BE2C (cell line): ENCODE results near the gene JDP2.

Experiments
- DNase-seq: peaks from one replicate; pipeline ENCODE4 v3.0.0-alpha.2; 2020
- H3K27me3 ChIP-seq: fragments of 250-450 bp; sonication (Bioruptor Pico); 2 replicates; pipeline ENCODE4 v1.5.1; 2020; ENCODE audit warnings: mild to moderate bottlenecking
- H3K36me3 ChIP-seq: fragments of 250-450 bp; sonication (Bioruptor Pico); 2 replicates; pipeline ENCODE4 v1.5.1; 2020; ENCODE audit warnings: mild to moderate bottlenecking
- H3K4me1 ChIP-seq: fragments of 250-450 bp; sonication (Bioruptor Pico); 2 replicates; pipeline ENCODE4 v1.5.1; 2020
- H3K4me3 ChIP-seq: 2 replicates; pipeline ENCODE4 v1.5.1; 2011; ENCODE audit warnings: low read depth, low read length
- H3K9me3 ChIP-seq: fragments of 250-450 bp; sonication (Bioruptor Pico); 2 replicates; pipeline ENCODE4 v1.5.1; 2020
- TF ChIP-seq, protein P1 (sequence below): IDR thresholded peaks from 2 replicates; pipeline ENCODE4 v1.5.1; 2012; ENCODE audit warnings: mild to moderate bottlenecking, low read depth, low read length

Gene JDP2

GRCh38 chr14:75461755-75462349, 34.0 kb downstream of the JDP2 start:
- no peaks in the 10 kb centered on the region for H3K4me1 ChIP-seq

DNA sequence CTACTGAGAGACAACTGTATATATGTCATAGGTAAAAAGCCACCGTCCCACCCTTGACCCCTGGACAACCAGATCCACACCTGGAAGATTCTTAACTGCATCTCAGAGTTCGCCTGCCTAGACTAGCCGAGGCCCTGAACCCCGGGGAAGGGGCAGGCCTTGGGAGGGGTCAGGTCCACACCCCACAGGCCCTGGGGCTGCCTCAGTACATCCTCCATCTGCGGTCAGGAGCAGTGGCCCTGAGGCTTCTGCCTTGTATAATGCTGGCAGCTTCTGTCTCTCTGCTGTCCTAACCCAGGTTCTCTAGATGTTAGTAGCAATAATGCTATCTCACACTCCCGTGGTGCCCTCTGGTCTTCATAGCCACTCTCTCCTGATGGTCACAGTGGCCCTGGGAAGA, 36.8 kb downstream of the JDP2 start:
- Histone ChIP-seq H3K36me3 (no peaks in the 10 kb centered on the region), H3K4me3 (no peak overlapping the region), H3K4me1 (no peaks in the 10 kb centered on the region), H3K9me3 (no peaks in the 10 kb centered on the region), H3K27me3 (no peaks in the 10 kb centered on the region)
- TF ChIP-seq, protein P1, sequence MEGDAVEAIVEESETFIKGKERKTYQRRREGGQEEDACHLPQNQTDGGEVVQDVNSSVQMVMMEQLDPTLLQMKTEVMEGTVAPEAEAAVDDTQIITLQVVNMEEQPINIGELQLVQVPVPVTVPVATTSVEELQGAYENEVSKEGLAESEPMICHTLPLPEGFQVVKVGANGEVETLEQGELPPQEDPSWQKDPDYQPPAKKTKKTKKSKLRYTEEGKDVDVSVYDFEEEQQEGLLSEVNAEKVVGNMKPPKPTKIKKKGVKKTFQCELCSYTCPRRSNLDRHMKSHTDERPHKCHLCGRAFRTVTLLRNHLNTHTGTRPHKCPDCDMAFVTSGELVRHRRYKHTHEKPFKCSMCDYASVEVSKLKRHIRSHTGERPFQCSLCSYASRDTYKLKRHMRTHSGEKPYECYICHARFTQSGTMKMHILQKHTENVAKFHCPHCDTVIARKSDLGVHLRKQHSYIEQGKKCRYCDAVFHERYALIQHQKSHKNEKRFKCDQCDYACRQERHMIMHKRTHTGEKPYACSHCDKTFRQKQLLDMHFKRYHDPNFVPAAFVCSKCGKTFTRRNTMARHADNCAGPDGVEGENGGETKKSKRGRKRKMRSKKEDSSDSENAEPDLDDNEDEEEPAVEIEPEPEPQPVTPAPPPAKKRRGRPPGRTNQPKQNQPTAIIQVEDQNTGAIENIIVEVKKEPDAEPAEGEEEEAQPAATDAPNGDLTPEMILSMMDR = no peak
- no peak for DNase-seq

More at GRCh38 chr14:75461755-75462349, 34.0 kb downstream of the JDP2 start:
- Histone ChIP-seq H3K4me3 (no peak overlapping the region), H3K9me3 (no peaks in the 10 kb centered on the region), H3K27me3 (no peaks in the 10 kb centered on the region), H3K36me3 (no peaks in the 10 kb centered on the region)
- DNase-seq = no peak
- TF ChIP-seq, protein P1 = no peak

- TF ChIP-seq, protein P1 = no peak
- no peak overlapping the region for H3K4me3 ChIP-seq
- H3K9me3 ChIP-seq = no peaks in the 10 kb centered on the region
- no peaks in the 10 kb centered on the region for H3K36me3 ChIP-seq
- no peak for DNase-seq
- H3K4me1 ChIP-seq = no peaks in the 10 kb centered on the region
- no peaks in the 10 kb centered on the region for H3K27me3 ChIP-seq
These were observed 39.9 kb downstream of the JDP2 start for GRCh38 chr14:75467763-75468162.

GRCh38 chr14:75469164-75469563, 41.3 kb downstream of the JDP2 start:
- Histone ChIP-seq H3K4me1 (no peaks in the 10 kb centered on the region), H3K9me3 (no peaks in the 10 kb centered on the region), H3K36me3 (no peaks in the 10 kb centered on the region), H3K4me3 (no peak overlapping the region), H3K27me3 (no peaks in the 10 kb centered on the region)
- TF ChIP-seq, protein P1 = no peak
- DNase-seq = no peak

DNA sequence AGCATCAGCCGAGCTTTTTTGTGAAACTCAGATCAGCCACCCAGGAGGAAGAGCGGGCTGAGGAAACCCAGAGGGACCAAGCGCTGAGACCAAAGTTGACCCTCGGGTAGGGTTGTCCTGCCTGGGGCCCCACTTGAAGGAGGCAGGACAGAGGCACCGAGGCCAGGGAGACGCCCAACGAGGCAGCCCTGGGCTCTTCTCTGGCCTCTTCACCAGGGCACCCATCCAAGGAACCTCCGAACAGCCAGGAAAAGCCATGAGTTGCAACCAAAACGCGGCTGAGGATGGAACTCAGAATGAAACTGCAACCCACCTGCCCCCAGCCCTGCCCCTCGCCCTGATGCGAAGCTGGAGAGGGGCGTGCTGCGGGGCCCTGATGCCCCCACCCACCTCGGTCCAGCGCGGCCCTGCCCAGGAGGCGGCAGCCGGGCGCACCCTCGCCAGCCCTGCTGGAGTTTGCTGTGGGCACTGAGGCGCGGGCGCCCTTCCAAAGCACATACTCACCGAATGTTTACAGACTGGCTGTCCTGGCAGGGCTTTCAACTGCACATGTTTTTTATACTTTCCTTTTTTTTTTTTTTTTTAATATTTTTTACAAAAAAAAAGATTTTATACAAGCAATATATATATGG, 41.9 kb downstream of the JDP2 start:
- Histone ChIP-seq H3K27me3 (no peaks in the 10 kb centered on the region), H3K4me3 (no peak overlapping the region), H3K36me3 (no peaks in the 10 kb centered on the region), H3K9me3 (no peaks in the 10 kb centered on the region), H3K4me1 (no peaks in the 10 kb centered on the region)
- TF ChIP-seq, protein P1 = no peak
- no peak for DNase-seq

- Histone ChIP-seq H3K4me1 (no peaks in the 10 kb centered on the region), H3K36me3 (no peaks in the 10 kb centered on the region), H3K4me3 (no peak overlapping the region), H3K9me3 (no peaks in the 10 kb centered on the region), H3K27me3 (no peaks in the 10 kb centered on the region)
- no peak for DNase-seq
- TF ChIP-seq, protein P1 = no peak
These were observed 42.5 kb downstream of the JDP2 start for GRCh38 chr14:75470238-75470797.
